IMR-90 (cell line): ENCODE results near the gene SH3BP5. TPM values are rescaled to one million over a fixed set of nuclear protein-coding genes. Genes with fewer than 3 reads are reported as not detected.
A peak's percentile ranks its signal among the peaks of the same experiment; 100 is the strongest.

Source experiments
- ATAC-seq: fragments of 200-7000 bp; cut with Tn5 transposase; 2 replicates; pipeline ENCODE4 v1.9.1; 2020; ENCODE audit warnings: low read depth, mild to moderate bottlenecking, moderate library complexity
- BruUV-seq: library from RNA; stranded (reverse); fragments of 400-500 nt; replicated peaks from 2 replicates; lab custom pipeline; 2021; lab: Mats Ljungman, UMichigan
- CTCF ChIA-PET: fragments of 300-600 bp; formaldehyde crosslinking; extraction: SDS; loops from one replicate; lab custom pipeline; 2021; ENCODE audit warnings: antibody characterized with exemption; lab: Yijun Ruan, JAX
- POLR2A ChIA-PET: fragments of 300-600 bp; sonication (Branson Sonifier 250); formaldehyde crosslinking; loops from one replicate; lab custom pipeline; 2022; ENCODE audit warnings: antibody characterized with exemption; ENCODE audit not compliant: unreplicated experiment; lab: Charles Lee
- DNase-seq: peaks from one replicate; pipeline ENCODE4 v3.0.0; 2013
- H2AFZ ChIP-seq: replicated peaks from 2 replicates; pipeline ENCODE3; 2013; ENCODE audit warnings: low read length, mild to moderate bottlenecking; ENCODE audit not compliant: poor library complexity
- H2AK5ac ChIP-seq: 2 replicates; pipeline ENCODE4 v1.6.1; 2013; ENCODE audit warnings: low read depth, low read length, inconsistent platforms
- H2AK9ac ChIP-seq: replicated peaks from 2 replicates; pipeline ENCODE3; 2013; ENCODE audit warnings: mild to moderate bottlenecking, low read depth, low read length, moderate library complexity; ENCODE audit not compliant: poor library complexity
- H2BK120ac ChIP-seq: 2 replicates; pipeline ENCODE4 v1.6.1; 2013; ENCODE audit warnings: low read depth, low read length, inconsistent platforms
- H2BK15ac ChIP-seq: 3 replicates; pipeline ENCODE4 v1.6.1; 2013; ENCODE audit warnings: low read depth, low read length, inconsistent platforms
- H2BK20ac ChIP-seq: 2 replicates; pipeline ENCODE4 v1.6.1; 2013; ENCODE audit warnings: low read depth, mild to moderate bottlenecking, inconsistent platforms, low read length, moderate library complexity
- H2BK5ac ChIP-seq: 2 replicates; pipeline ENCODE4 v1.6.1; 2013; ENCODE audit warnings: mild to moderate bottlenecking, low read depth, low read length, inconsistent platforms; ENCODE audit not compliant: poor library complexity, severe bottlenecking
- H3K14ac ChIP-seq: replicated peaks from 2 replicates; pipeline ENCODE4 v1.6.1; 2013; ENCODE audit warnings: low read depth, low read length, inconsistent platforms
- H3K18ac ChIP-seq: 2 replicates; pipeline ENCODE4 v1.6.1; 2013; ENCODE audit warnings: low read depth, low read length, control low read depth
- H3K23ac ChIP-seq: 2 replicates; pipeline ENCODE4 v1.6.1; 2013; ENCODE audit warnings: low read depth, low read length, inconsistent platforms
- H3K27ac ChIP-seq: 2 replicates; pipeline ENCODE4 v1.5.1; 2013; ENCODE audit warnings: mild to moderate bottlenecking, control low read depth, low read length; ENCODE audit not compliant: insufficient read depth
- H3K27me3 ChIP-seq: 2 replicates; pipeline ENCODE4 v1.6.1; 2013; ENCODE audit warnings: low read length; ENCODE audit not compliant: control insufficient read depth, insufficient read depth
- H3K36me3 ChIP-seq: 2 replicates; pipeline ENCODE4 v1.6.1; 2013; ENCODE audit warnings: low read length, mixed read lengths; ENCODE audit not compliant: control insufficient read depth, insufficient read depth
- H3K4ac ChIP-seq: 2 replicates; pipeline ENCODE4 v1.6.1; 2013; ENCODE audit warnings: low read depth, low read length, inconsistent platforms
- H3K4me1 ChIP-seq: 2 replicates; pipeline ENCODE4 v1.6.1; 2013; ENCODE audit warnings: low read length, mixed read lengths; ENCODE audit not compliant: control insufficient read depth, insufficient read depth
- H3K4me2 ChIP-seq: 2 replicates; pipeline ENCODE4 v1.6.1; 2013; ENCODE audit warnings: low read depth, mild to moderate bottlenecking, control low read depth, low read length, moderate library complexity
- H3K4me3 ChIP-seq: 2 replicates; pipeline ENCODE4 v1.5.1; 2013; ENCODE audit warnings: low read depth, mild to moderate bottlenecking, control low read depth, low read length, moderate library complexity; ENCODE audit not compliant: insufficient read depth
- H3K56ac ChIP-seq: 2 replicates; pipeline ENCODE4 v1.6.1; 2013; ENCODE audit warnings: low read length, inconsistent platforms; ENCODE audit not compliant: insufficient read depth; ENCODE audit errors: extremely low read depth
- H3K79me1 ChIP-seq, 2 experiments: 2 replicates each; pipeline ENCODE4 v1.6.1; 2013; ENCODE audit warnings: low read length in 2 of 2, inconsistent platforms in 1 of 2, low read depth in 1 of 2
- H3K9ac ChIP-seq: 2 replicates; pipeline ENCODE4 v1.6.1; 2013; ENCODE audit warnings: low read depth, low read length, control low read depth
- H3K9me1 ChIP-seq: 2 replicates; pipeline ENCODE4 v1.6.1; 2013; ENCODE audit warnings: low read length, inconsistent platforms; ENCODE audit not compliant: insufficient read depth
- H3K9me3 ChIP-seq: 2 replicates; pipeline ENCODE4 v1.6.1; 2013; ENCODE audit warnings: low read length; ENCODE audit not compliant: control insufficient read depth, insufficient read depth
- H4K20me1 ChIP-seq: 2 replicates; pipeline ENCODE4 v1.6.1; 2013; ENCODE audit warnings: low read length, inconsistent platforms; ENCODE audit not compliant: insufficient read depth
- H4K5ac ChIP-seq: 2 replicates; pipeline ENCODE4 v1.6.1; 2013; ENCODE audit warnings: mild to moderate bottlenecking, low read depth, low read length, control low read depth
- H4K8ac ChIP-seq, 2 experiments: 2 replicates each; pipeline ENCODE4 v1.6.1; 2013; ENCODE audit warnings: low read depth in 2 of 2, low read length in 2 of 2, control low read depth in 1 of 2, inconsistent platforms in 1 of 2
- H4K91ac ChIP-seq: 2 replicates; pipeline ENCODE4 v1.6.1; 2013; ENCODE audit warnings: low read depth, low read length, inconsistent platforms; ENCODE audit not compliant: insufficient read depth
- CEBPB ChIP-seq: IDR thresholded peaks from 2 replicates; pipeline ENCODE4 v1.6.1; 2012; ENCODE audit warnings: low read depth, low read length, improper control_type of control experiment
- FOS ChIP-seq: fragments of 150-350 bp; IDR thresholded peaks from 2 replicates; pipeline ENCODE4 v1.6.1; 2016; ENCODE audit warnings: low read depth, low read length
- POLR2A ChIP-seq: IDR thresholded peaks from 2 replicates; pipeline ENCODE4 v1.6.1; 2012; ENCODE audit warnings: mild to moderate bottlenecking, low read depth, low read length
- RCOR1 ChIP-seq: IDR thresholded peaks from 2 replicates; pipeline ENCODE4 v1.6.1; 2012; ENCODE audit warnings: mild to moderate bottlenecking, low read length, improper control_type of control experiment; ENCODE audit not compliant: insufficient replicate concordance
- WGBS, 2 experiments: methylation state at CpG; one replicate each; pipeline versions ENCODE4 v1.1.5 to v1.1.7; 2013; ENCODE audit warnings: missing lambda C conversion rate in 2 of 2; ENCODE audit not compliant: insufficient read length in 1 of 2; ENCODE audit errors: extremely low coverage in 2 of 2; 5-methylcytosine and 5-hydroxymethylcytosine counted together
- dilution Hi-C: fragments of 300-500 bp; cut with HindIII; formaldehyde crosslinking; loops from one replicate; pipeline ENCODE4 v1.14.3; 2018; ENCODE audit warnings: low sequenced_read_pairs; ENCODE audit not compliant: unreplicated experiment
- in situ Hi-C: fragments of 300-500 bp; cut with MboI; formaldehyde crosslinking; loops from 3 replicates; pipeline ENCODE4 v1.14.3; 2019; ENCODE audit warnings: low sequenced_read_pairs, inconsistent platforms, mixed read lengths
- intact Hi-C: fragments of 100-400 bp; cut with micrococcal nuclease; formaldehyde crosslinking; loops from 2 replicates; pipeline ENCODE4 v1.10.0; 2022
- polyA plus RNA-seq, 3 experiments: library from polyadenylated mRNA; depleted of rRNA; stranded (reverse); fragments of >200 nt; gene quantifications; 2 replicates each; pipeline ENCODE4 v1.2.3, GENCODE V29; 2012; ENCODE audit warnings: low replicate concordance in 1 of 3
- total RNA-seq: library from RNA; depleted of rRNA; stranded (reverse); fragments of >200 nt; gene quantifications from 2 replicates; pipeline ENCODE4 v1.2.3, GENCODE V29; 2012

The SH3BP5 gene
- total and polyA plus RNA-seq, 2 of the 4 experiments (the other 2 are of a cell fraction) = 14.0 to 23.5 TPM

GRCh38 chr3:15300323-15301078 lies 31.9 kb downstream of the SH3BP5 start:
- dilution Hi-C loops = no loop called here
- H2BK20ac ChIP-seq = no peak overlapping the region
- H4K91ac ChIP-seq = no peak overlapping the region
- no peak overlapping the region for H3K4me3 ChIP-seq
- in situ Hi-C loops = no loop called here
- no peaks in the 10 kb centered on the region for H4K20me1 ChIP-seq
- no peak overlapping the region for H3K56ac ChIP-seq
- H3K9me1 ChIP-seq = peaks cover 11% of the 10 kb centered on the region
- no TSS peak for BruUV-seq
- ChIA-PET CTCF (interaction anchor here (0.9 kb wide), 1 partner anchor 21 kb away, joined by 4 read pairs; no protein-coding TSS in a partner anchor), POLR2A (interaction anchor here (0.6 kb wide), 1 partner anchor 17 kb away, joined by 3 read pairs; no protein-coding TSS in a partner anchor)
- no peak overlapping the region for H3K23ac ChIP-seq
- no peak overlapping the region for H3K4ac ChIP-seq
- no peak overlapping the region for H4K8ac ChIP-seq
- DNase-seq (peak; percentile 74), ATAC-seq (peak; percentile 24; the same call in 1 of the 2 replicates)
- no peaks in the 10 kb centered on the region for H3K36me3 ChIP-seq
- no peak overlapping the region for H2BK120ac ChIP-seq
- no peak overlapping the region for H3K4me2 ChIP-seq
- no peak overlapping the region for H4K5ac ChIP-seq
- intact Hi-C loops = no loop called here
- peak overlapping the region; percentile 24 for H2AFZ ChIP-seq
- H3K9me3 ChIP-seq = no peaks in the 10 kb centered on the region
- H3K79me1 ChIP-seq = peaks cover 2 to 4% of the 10 kb centered on the region in 2 experiments; a peak in 1 of 4 replicates
- no peak overlapping the region for H3K27ac ChIP-seq
- H3K14ac ChIP-seq = no peak overlapping the region
- H3K4me1 ChIP-seq = peaks cover under 1% of the 10 kb centered on the region; the same call in 1 of the 2 replicates
- TF ChIP-seq CEBPB (no peak), POLR2A (no peak), RCOR1 (no peak), FOS (peak; percentile 74)
- H2BK15ac ChIP-seq = no peak overlapping the region
- H2AK5ac ChIP-seq = no peak overlapping the region
- no CpG with 5 or more reads among the region's 8 CpGs for WGBS, 2 experiments
- no peak overlapping the region for H3K9ac ChIP-seq
- H2AK9ac ChIP-seq = peak overlapping the region; percentile 62
- no peak overlapping the region for H3K18ac ChIP-seq
- H2BK5ac ChIP-seq = no peak overlapping the region
- no peaks in the 10 kb centered on the region for H3K27me3 ChIP-seq
